SH-SY5Y (cell line): ENCODE results near the gene RAB8B.

Experiments used
- GATA2 ChIP-seq: IDR thresholded peaks from 2 replicates; pipeline ENCODE4 v1.6.1; 2011; ENCODE audit warnings: mild to moderate bottlenecking, low read depth, low read length
- GATA3 ChIP-seq: IDR thresholded peaks from 2 replicates; pipeline ENCODE4 v1.6.1; 2011; ENCODE audit warnings: low read depth, mild to moderate bottlenecking, low read length, moderate library complexity

DNA sequence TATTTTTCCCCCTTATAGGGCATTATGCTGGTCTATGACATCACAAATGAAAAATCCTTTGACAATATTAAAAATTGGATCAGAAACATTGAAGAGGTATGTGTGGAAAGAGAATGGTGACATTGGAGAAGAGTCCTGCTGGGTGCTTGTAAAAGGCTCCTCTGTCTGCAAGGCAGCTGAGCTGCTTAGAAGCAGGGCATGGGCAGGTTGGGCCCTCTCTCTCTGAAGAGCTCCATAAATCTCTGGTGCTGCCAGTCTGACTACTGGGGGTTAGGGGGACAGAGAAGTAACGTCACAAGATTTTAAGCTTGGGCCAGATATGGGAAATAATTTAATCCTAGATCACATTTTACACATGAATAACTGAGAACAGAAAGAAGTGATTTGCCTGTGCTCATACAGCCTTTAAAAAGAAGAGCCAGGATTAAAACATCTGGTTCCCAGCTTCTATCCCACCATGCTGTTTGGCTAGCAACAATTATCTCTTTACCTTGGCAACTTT is 66.1 kb downstream of the RAB8B start:
- TF ChIP-seq GATA3 (no peak), GATA2 (no peak)
